Large intestine (tissue), 3 donors: Measurements from ENCODE around the gene PXT1. TPM values are rescaled to one million over a fixed set of nuclear protein-coding genes. Genes with fewer than 3 reads are reported as not detected.
A peak's percentile ranks its signal among the peaks of the same experiment; 100 is the strongest.
"Not testable (repeated sequence)": the region's sequence is repeated elsewhere in the genome, so short reads cannot be mapped to it uniquely, and the experiment has no call there.

Source experiments
- DNase-seq, 2 donors: peaks; one replicate each; pipeline versions ENCODE4 v3.0.0 to v3.0.0-alpha.2; 2013
- H3K27ac ChIP-seq: one replicate; pipeline ENCODE4 v1.5.1; 2013; ENCODE audit warnings: low read length
- H3K27me3 ChIP-seq: 2 replicates; pipeline ENCODE4 v1.6.1; 2013; ENCODE audit warnings: low read length; ENCODE audit not compliant: control insufficient read depth, insufficient read depth
- H3K36me3 ChIP-seq: 2 replicates; pipeline ENCODE4 v1.6.1; 2013; ENCODE audit warnings: low read length; ENCODE audit not compliant: control insufficient read depth, insufficient read depth
- H3K4me1 ChIP-seq: one replicate; pipeline ENCODE4 v1.6.1; 2013; ENCODE audit warnings: low read length; ENCODE audit not compliant: control insufficient read depth, insufficient read depth
- H3K4me3 ChIP-seq: one replicate; pipeline ENCODE4 v1.5.1; 2013; ENCODE audit warnings: low read length
- H3K9me3 ChIP-seq: one replicate; pipeline ENCODE4 v1.6.1; 2013; ENCODE audit warnings: mild to moderate bottlenecking, low read depth, low read length, moderate library complexity; ENCODE audit not compliant: control insufficient read depth
- WGBS: methylation state at CpG from one replicate; pipeline ENCODE4 v1.1.5; 2013; ENCODE audit warnings: low lambda C conversion rate; ENCODE audit not compliant: insufficient coverage; 5-methylcytosine and 5-hydroxymethylcytosine counted together
- polyA plus RNA-seq: library from polyadenylated mRNA; unstranded; fragments of 120-200 nt; gene quantifications from one replicate; pipeline ENCODE4 v1.2.1, GENCODE V29; 2013

Gene PXT1
- polyA plus RNA-seq, 1 donor: 0.24 TPM

- Histone ChIP-seq H3K9me3 (no peaks in the 10 kb centered on the region), H3K27me3 (no peaks in the 10 kb centered on the region), H3K4me1 (peaks cover 5% of the 10 kb centered on the region), H3K4me3 (no peak overlapping the region), H3K27ac (no peak overlapping the region), H3K36me3 (no peaks in the 10 kb centered on the region)
- WGBS: 96% methylated on average over 2 of the region's 3 CpGs
- no peak for DNase-seq
Measured at GRCh38 chr6:36426622-36427021, 16.0 kb downstream of the PXT1 start.

- no CpG with 5 or more reads among the region's 51 CpGs for WGBS
- H3K27me3 ChIP-seq: no peaks in the 10 kb centered on the region
- H3K36me3 ChIP-seq: no peaks in the 10 kb centered on the region
- no peaks in the 10 kb centered on the region for H3K9me3 ChIP-seq
- H3K27ac ChIP-seq: peak overlapping the region; percentile 87
- DNase-seq: peak; percentile 98 to 99
- H3K4me3 ChIP-seq: peak overlapping the region; percentile 68
- peaks cover 5% of the 10 kb centered on the region for H3K4me1 ChIP-seq
Measured at GRCh38 chr6:36423101-36423824, 19.4 kb downstream of the PXT1 start.

GRCh38 chr6:36422714-36423100 lies 19.9 kb downstream of the PXT1 start:
- Histone ChIP-seq H3K9me3 (no peaks in the 10 kb centered on the region), H3K27ac (peak overlapping the region; percentile 87), H3K27me3 (no peaks in the 10 kb centered on the region), H3K4me3 (peak overlapping the region; percentile 68), H3K4me1 (peaks cover 5% of the 10 kb centered on the region), H3K36me3 (no peaks in the 10 kb centered on the region)
- no CpG with 5 or more reads among the region's 4 CpGs for WGBS
- DNase-seq: no peak

- no CpG with 5 or more reads among the region's 1 CpG for WGBS
- no peak overlapping the region for H3K27ac ChIP-seq
- H3K36me3 ChIP-seq: no peaks in the 10 kb centered on the region
- no peaks in the 10 kb centered on the region for H3K27me3 ChIP-seq
- no peak for DNase-seq
- H3K4me1 ChIP-seq: peaks cover 5% of the 10 kb centered on the region
- H3K4me3 ChIP-seq: no peak overlapping the region
- H3K9me3 ChIP-seq: no peaks in the 10 kb centered on the region
Measured at GRCh38 chr6:36419310-36419709, 23.3 kb downstream of the PXT1 start.

- no peak overlapping the region for H3K4me3 ChIP-seq
- peaks cover 5% of the 10 kb centered on the region for H3K4me1 ChIP-seq
- DNase-seq: peak in 1 of 2 donors; percentile 13
- no peaks in the 10 kb centered on the region for H3K36me3 ChIP-seq
- H3K27ac ChIP-seq: no peak overlapping the region
- no peaks in the 10 kb centered on the region for H3K9me3 ChIP-seq
- H3K27me3 ChIP-seq: no peaks in the 10 kb centered on the region
- WGBS: no CpG with 5 or more reads among the region's 3 CpGs
Measured at GRCh38 chr6:36418558-36418957, 24.1 kb downstream of the PXT1 start.

- Histone ChIP-seq H3K4me3 (no peak overlapping the region), H3K36me3 (no peaks in the 10 kb centered on the region), H3K27ac (peak overlapping the region; percentile 22), H3K4me1 (no peaks in the 10 kb centered on the region), H3K27me3 (no peaks in the 10 kb centered on the region), H3K9me3 (no peaks in the 10 kb centered on the region)
- peak; percentile 23 to 68 for DNase-seq
- WGBS: no CpG with 5 or more reads among the region's 1 CpG
Measured at GRCh38 chr6:36414481-36414880, 28.2 kb downstream of the PXT1 start.

GRCh38 chr6:36413489-36414480 lies 28.9 kb downstream of the PXT1 start:
- Histone ChIP-seq H3K4me3 (no peak overlapping the region), H3K27me3 (no peaks in the 10 kb centered on the region), H3K36me3 (no peaks in the 10 kb centered on the region), H3K4me1 (no peaks in the 10 kb centered on the region), H3K27ac (peak overlapping the region; percentile 20), H3K9me3 (no peaks in the 10 kb centered on the region)
- DNase-seq: no peak
- WGBS: 88% methylated on average over 2 of the region's 4 CpGs

- H3K4me3 ChIP-seq, H3K27ac ChIP-seq, H3K9me3 ChIP-seq, DNase-seq, H3K27me3 ChIP-seq, H3K36me3 ChIP-seq, H3K4me1 ChIP-seq: not testable (repeated sequence)
- 80% methylated on average over 3 of the region's 5 CpGs for WGBS
Measured at GRCh38 chr6:36409718-36410117, 32.9 kb downstream of the PXT1 start.

GRCh38 chr6:36404164-36404563 lies 38.5 kb downstream of the PXT1 start:
- no peaks in the 10 kb centered on the region for H3K9me3 ChIP-seq
- H3K36me3 ChIP-seq: no peaks in the 10 kb centered on the region
- H3K4me1 ChIP-seq: no peaks in the 10 kb centered on the region
- H3K27ac ChIP-seq: no peak overlapping the region
- no peak overlapping the region for H3K4me3 ChIP-seq
- no peak for DNase-seq
- whole genome bisulfite sequencing: 100% methylated on average over 3 of the region's 4 CpGs
- H3K27me3 ChIP-seq: no peaks in the 10 kb centered on the region

GRCh38 chr6:36402481-36402880 lies 40.2 kb downstream of the PXT1 start:
- Histone ChIP-seq H3K27ac (no peak overlapping the region), H3K9me3 (no peaks in the 10 kb centered on the region), H3K36me3 (no peaks in the 10 kb centered on the region), H3K4me3 (no peak overlapping the region), H3K27me3 (no peaks in the 10 kb centered on the region), H3K4me1 (no peaks in the 10 kb centered on the region)
- 50% methylated on average over 2 of the region's 3 CpGs for WGBS
- DNase-seq: no peak
